GM12878 (cell line): ENCODE data around the gene THOC6. TPM values are rescaled to one million over a fixed set of nuclear protein-coding genes. Genes with fewer than 3 reads are reported as not detected.

Experiments used
- ATAC-seq: fragments of 200-7000 bp; cut with Tn5 transposase; 3 replicates; pipeline ENCODE4 v1.9.1; 2020; ENCODE audit warnings: mild to moderate bottlenecking, moderate library complexity
- BruUV-seq: library from RNA; stranded (reverse); fragments of 400-500 nt; replicated peaks from 2 replicates; lab custom pipeline; 2021; lab: Mats Ljungman, UMichigan
- CTCF ChIA-PET: fragments of 300-600 bp; sonication (Branson Sonifier 250); formaldehyde crosslinking; extraction: SDS; loops from one replicate; lab custom pipeline; 2021; ENCODE audit warnings: inconsistent platforms; lab: Yijun Ruan, JAX
- POLR2A ChIA-PET: fragments of 350-600 bp; formaldehyde crosslinking; extraction: SDS; loops from one replicate; lab custom pipeline; 2021; ENCODE audit warnings: inconsistent platforms; lab: Charles Lee
- RAD21 ChIA-PET: fragments of 300-600 bp; sonication (Branson Sonifier 250); formaldehyde crosslinking; loops from one replicate; lab custom pipeline; 2023; ENCODE audit warnings: antibody characterized with exemption; ENCODE audit not compliant: unreplicated experiment; lab: Charles Lee
- SMC1A ChIA-PET: fragments of 300-600 bp; sonication (Branson Sonifier 250); formaldehyde crosslinking; loops from one replicate; lab custom pipeline; 2023; ENCODE audit not compliant: unreplicated experiment, uncharacterized antibody; lab: Charles Lee
- DNase-seq: peaks from one replicate; pipeline ENCODE4 v3.0.0-alpha.2; 2011; ENCODE audit warnings: low read depth, low spot score
- FAIRE-seq: peaks from 3 replicates; lab custom pipeline; 2011; peaks lifted over from hg19 to GRCh38; lab: Jason Lieb, UNC
- H2AFZ ChIP-seq: 2 replicates; pipeline ENCODE4 v1.6.0; 2011; ENCODE audit warnings: low read depth, low read length, control low read depth; ENCODE audit not compliant: control insufficient read depth
- H3K27ac ChIP-seq: 2 replicates; pipeline ENCODE4 v1.5.1; 2011; ENCODE audit warnings: control low read depth; ENCODE audit not compliant: control insufficient read depth, insufficient read depth
- H3K27me3 ChIP-seq, 2 experiments: replicated peaks in 1 of 2; 2 replicates each; pipeline versions ENCODE4 v1.6.0 to v1.6.1; 2011; ENCODE audit warnings: low read length in 1 of 2; ENCODE audit not compliant: control insufficient read depth in 2 of 2, insufficient read depth in 2 of 2
- H3K36me3 ChIP-seq, 2 experiments: 2 replicates each; pipeline ENCODE4 v1.5.1; 2011; ENCODE audit warnings: low read length in 1 of 2; ENCODE audit not compliant: control insufficient read depth in 2 of 2, insufficient read depth in 2 of 2
- H3K4me1 ChIP-seq: 2 replicates; pipeline ENCODE4 v1.6.1; 2011; ENCODE audit warnings: mild to moderate bottlenecking, low read length, moderate library complexity, mixed read lengths; ENCODE audit not compliant: control insufficient read depth, insufficient read depth
- H3K4me2 ChIP-seq: 2 replicates; pipeline ENCODE4 v1.6.0; 2011; ENCODE audit warnings: control low read depth; ENCODE audit not compliant: control insufficient read depth, insufficient read depth
- H3K4me3 ChIP-seq: fragments of 200-600 bp; sonication (generic); 2 replicates; pipeline ENCODE4 v1.5.1; 2016
- H3K79me2 ChIP-seq: 2 replicates; pipeline ENCODE4 v1.6.0; 2011; ENCODE audit warnings: low read length; ENCODE audit not compliant: control insufficient read depth, insufficient read depth
- H3K9ac ChIP-seq: 2 replicates; pipeline ENCODE4 v1.8.0; 2011; ENCODE audit warnings: low read length, control low read depth, mixed read lengths; ENCODE audit not compliant: control insufficient read depth, insufficient read depth
- H3K9me3 ChIP-seq: replicated peaks from 3 replicates; pipeline ENCODE4 v1.5.1; 2011; ENCODE audit warnings: mild to moderate bottlenecking, low read length; ENCODE audit not compliant: control insufficient read depth, insufficient read depth
- H4K20me1 ChIP-seq: 2 replicates; pipeline ENCODE4 v1.6.0; 2011; ENCODE audit not compliant: control insufficient read depth, insufficient read depth
- HCFC1 ChIP-seq: fragments of 150-350 bp; IDR thresholded peaks from 2 replicates; pipeline ENCODE4 v1.6.1; 2014; ENCODE audit warnings: low read length
- NFYA ChIP-seq: IDR thresholded peaks from 2 replicates; pipeline ENCODE4 v1.6.1; 2011; ENCODE audit warnings: low read depth, mild to moderate bottlenecking, low read length, improper control_type of control experiment, borderline replicate concordance
- NR2C1 ChIP-seq: fragments of 450-650 bp; IDR thresholded peaks from 2 replicates; pipeline ENCODE4 v1.6.1; 2017; ENCODE audit warnings: antibody characterized with exemption, mild to moderate bottlenecking, moderate library complexity
- NR2F1 ChIP-seq: fragments of 450-650 bp; conservative IDR thresholded peaks from 2 replicates; pipeline ENCODE4 v1.6.1; 2017; ENCODE audit warnings: mild to moderate bottlenecking
- PAX8 ChIP-seq: fragments of 450-650 bp; IDR thresholded peaks from 2 replicates; pipeline ENCODE4 v1.6.1; 2017; ENCODE audit warnings: mild to moderate bottlenecking, moderate library complexity
- POLR2A ChIP-seq: IDR thresholded peaks from 2 replicates; pipeline ENCODE4 v1.6.1; 2011; ENCODE audit warnings: low read depth, mild to moderate bottlenecking, low read length
- RB1 ChIP-seq: fragments of 450-650 bp; formaldehyde crosslinking; IDR thresholded peaks from 2 replicates; pipeline ENCODE4 v1.6.1; 2017; ENCODE audit warnings: mild to moderate bottlenecking, borderline replicate concordance
- SKIL ChIP-seq: fragments of 450-650 bp; IDR thresholded peaks from 2 replicates; pipeline ENCODE4 v1.6.1; 2017; ENCODE audit warnings: mild to moderate bottlenecking, low read depth, inconsistent platforms; ENCODE audit not compliant: poor library complexity, severe bottlenecking
- ZNF592 ChIP-seq: fragments of 450-650 bp; IDR thresholded peaks from 2 replicates; pipeline ENCODE4 v1.6.1; 2017; ENCODE audit warnings: mild to moderate bottlenecking, moderate library complexity
- ZSCAN29 ChIP-seq: fragments of 450-650 bp; IDR thresholded peaks from 2 replicates; pipeline ENCODE4 v1.6.1; 2017; ENCODE audit warnings: mild to moderate bottlenecking, moderate library complexity
- WGBS: methylation state at CpG from one replicate; pipeline ENCODE4 v1.1.6; 2016; ENCODE audit warnings: low lambda C conversion rate; ENCODE audit not compliant: insufficient replicate concordance, insufficient coverage; ENCODE audit errors: missing lambda C conversion rate; 5-methylcytosine and 5-hydroxymethylcytosine counted together
- in situ Hi-C: fragments of 300-500 bp; cut with MboI; formaldehyde crosslinking; loops from 9 replicates; pipeline ENCODE4 v1.14.3; 2018; ENCODE audit warnings: mixed read lengths
- intact Hi-C: fragments of 100-400 bp; cut with micrococcal nuclease; formaldehyde crosslinking; loops from one replicate; pipeline ENCODE4 v1.14.2; 2022; ENCODE audit not compliant: unreplicated experiment
- polyA plus RNA-seq, 11 experiments: library from polyadenylated mRNA; depleted of rRNA in 4 of 11; unstranded in 6 of 11; stranded (reverse) in 5 of 11; fragments of >200 nt; fragmentation: Nextera tagmentation in 4 of 11; fragmentation: Illumina TruSeq in 1 of 11; extraction: Ambion mirVana in 4 of 11; extraction: Trizol in 1 of 11; gene quantifications; 1 replicate in 1 of 11; 2 replicates in 10 of 11; pipeline versions ENCODE4 v1.2.1 to v1.2.3, GENCODE V29; 2011 to 2016; ENCODE audit warnings: inconsistent platforms in 2 of 11, missing spikeins in 2 of 11, low read depth in 1 of 11
- total RNA-seq, 4 experiments: library from RNA; depleted of rRNA in 3 of 4; stranded (reverse); fragments of >200 nt in 3 of 4; fragmentation: Illumina TruSeq in 1 of 4; extraction: Trizol in 1 of 4; gene quantifications; 2 replicates each; pipeline versions ENCODE4 v1.2.1 to v1.2.3, GENCODE V29; 2013 to 2021

Gene THOC6
- total and polyA plus RNA-seq, 10 of the 15 experiments (the other 5 are each of a cell fraction or from before 2014, with no cell fraction given), result 1.0 to 54.4 (median 27.9) TPM

- no peak overlapping the region for H3K9ac ChIP-seq
- H4K20me1 ChIP-seq, result no peaks in the 10 kb centered on the region
- 9% methylated on average over 19 of the region's 19 CpGs for WGBS
Measured at GRCh38 chr16:3035289-3035971, 11.6 kb downstream of the THOC6 start.

More at GRCh38 chr16:3035289-3035971, 11.6 kb downstream of the THOC6 start:
- DNase-seq (no peak), ATAC-seq (no peak), FAIRE-seq (no peak)
- ChIA-PET CTCF (interaction anchor here (0.8 to 18.2 kb wide), 5 partner anchors 7 to 101 kb away, joined by 3 to 421 read pairs (median 10); no protein-coding TSS in a partner anchor), POLR2A (interaction anchor here (1.0 kb wide), 1 partner anchor 45 kb away, joined by 3 read pairs; no protein-coding TSS in a partner anchor), SMC1A (interaction anchor here (0.9 kb wide), 1 partner anchor 93 kb away, joined by 3 read pairs; no protein-coding TSS in a partner anchor), RAD21 (interaction anchor here (2.0 kb wide), 1 partner anchor 23 kb away, joined by 12 read pairs; no protein-coding TSS in a partner anchor)
- Histone ChIP-seq H3K27ac (no peak overlapping the region), H3K27me3 (peaks cover 8 to 17% of the 10 kb centered on the region in 2 experiments; a peak in 3 of 4 replicates), H3K36me3 (no peaks in the 10 kb centered on the region), H3K4me1 (peaks cover 6% of the 10 kb centered on the region), H2AFZ (no peak overlapping the region), H3K79me2 (no peaks in the 10 kb centered on the region), H3K4me2 (no peak overlapping the region), H3K4me3 (no peak overlapping the region), H3K9me3 (no peaks in the 10 kb centered on the region)
- in situ Hi-C loops, result no loop called here
- intact Hi-C loops, result no loop called here
- no peak for TF ChIP-seq NR2C1
- no peak for TF ChIP-seq PAX8
- TF ChIP-seq ZSCAN29, result no peak
- TF ChIP-seq NR2F1, result no peak
- TF ChIP-seq POLR2A, result no peak
- TF ChIP-seq RB1, result no peak
- no peak for TF ChIP-seq SKIL
- no peak for TF ChIP-seq ZNF592
- TF ChIP-seq HCFC1, result no peak
- no peak for TF ChIP-seq NFYA
- BruUV-seq, result no TSS peak
